HG03066 (cell line): ENCODE results near the gene PPRC1.

Experiments used
- ATAC-seq: cut with Tn5 transposase; IDR thresholded peaks from one replicate; pipeline ENCODE4 v1.9.1; 2021; ENCODE audit warnings: low read depth; ENCODE audit not compliant: unreplicated experiment

Gene PPRC1

GRCh38 chr10:102116656-102117055, 16.2 kb upstream of the PPRC1 start:
- ATAC-seq: no peak

GRCh38 chr10:102117391-102118159, 15.3 kb upstream of the PPRC1 start:
- no peak for ATAC-seq

DNA sequence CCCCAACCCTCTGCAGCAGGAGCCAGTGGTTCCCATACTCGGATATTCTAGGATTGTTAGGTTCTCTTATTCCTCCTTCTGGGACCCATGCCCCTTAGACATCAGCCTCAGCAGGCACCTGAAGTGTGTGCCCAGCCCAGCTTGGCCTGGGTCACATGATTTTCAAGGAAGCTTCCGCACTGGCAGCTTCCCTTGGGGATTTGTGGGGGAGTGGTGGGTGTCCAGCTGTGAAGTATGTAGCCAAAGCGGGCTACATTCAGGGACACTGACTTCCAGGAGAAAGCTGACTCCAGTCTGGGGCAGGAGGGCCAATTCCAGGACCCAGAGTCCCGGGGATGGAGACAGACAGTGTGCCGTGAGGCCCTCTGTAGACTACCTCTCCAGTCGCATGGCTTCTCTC, 14.0 kb upstream of the PPRC1 start:
- no peak for ATAC-seq

GRCh38 chr10:102119417-102120141, 13.3 kb upstream of the PPRC1 start:
- no peak for ATAC-seq

- ATAC-seq: peak; percentile 48
These were observed 12.5 kb upstream of the PPRC1 start, which contains the start of gene LDB1 for GRCh38 chr10:102120142-102120990. Gene LDB1, minus strand, starts transcription at chr10:102120368. Its CDS starts 258 bp downstream, at chr10:102120110.

GRCh38 chr10:102120991-102121738, 11.7 kb upstream of the PPRC1 start:
- ATAC-seq: no peak

GRCh38 chr10:102121739-102122372, 11.0 kb upstream of the PPRC1 start:
- no peak for ATAC-seq

GRCh38 chr10:102122450-102122849, 10.4 kb upstream of the PPRC1 start:
- no peak for ATAC-seq

DNA sequence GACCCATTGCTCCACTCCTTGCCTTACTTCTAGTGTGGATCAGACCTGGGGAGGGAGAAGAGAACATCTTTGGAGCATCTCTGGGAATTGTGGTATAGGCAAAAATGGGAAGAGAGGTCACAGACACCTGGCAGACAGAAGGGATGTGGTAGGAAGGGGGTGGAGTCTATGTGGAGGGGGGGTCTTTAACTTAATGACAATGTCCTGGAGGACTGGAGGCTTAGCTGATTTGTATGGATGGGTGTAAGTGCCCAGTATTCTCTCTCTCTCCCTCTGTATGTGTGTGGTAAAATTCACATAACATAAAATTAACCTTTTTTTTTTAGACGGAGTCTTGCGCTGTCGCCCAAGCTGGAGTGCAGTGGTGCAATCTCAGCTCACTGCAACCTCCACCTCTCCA, 9.6 kb upstream of the PPRC1 start:
- ATAC-seq: no peak

GRCh38 chr10:102131286-102132170, 1.3 kb upstream of the PPRC1 start:
- ATAC-seq: no peak

DNA sequence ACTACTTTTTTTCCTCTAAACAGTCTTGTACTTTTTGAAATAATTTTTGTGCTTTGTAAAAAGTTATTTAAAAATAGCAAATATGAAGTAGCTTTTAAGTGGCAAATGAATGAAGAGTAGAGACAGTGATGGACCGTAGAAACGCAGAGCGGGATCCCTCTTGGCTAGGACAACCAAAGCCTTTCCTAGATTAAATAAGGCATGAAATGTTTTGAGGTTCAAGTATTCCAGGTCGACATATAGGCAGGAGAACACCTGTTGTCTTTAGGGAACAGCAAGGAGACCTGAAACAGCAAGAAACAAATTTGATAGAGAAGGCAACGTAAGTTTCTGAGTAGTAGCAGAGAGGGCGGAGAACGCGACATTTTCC, 662 bp upstream of the PPRC1 start:
- ATAC-seq: no peak

- no peak for ATAC-seq
These were observed 744 bp downstream of the PPRC1 start for GRCh38 chr10:102133373-102134195.

DNA sequence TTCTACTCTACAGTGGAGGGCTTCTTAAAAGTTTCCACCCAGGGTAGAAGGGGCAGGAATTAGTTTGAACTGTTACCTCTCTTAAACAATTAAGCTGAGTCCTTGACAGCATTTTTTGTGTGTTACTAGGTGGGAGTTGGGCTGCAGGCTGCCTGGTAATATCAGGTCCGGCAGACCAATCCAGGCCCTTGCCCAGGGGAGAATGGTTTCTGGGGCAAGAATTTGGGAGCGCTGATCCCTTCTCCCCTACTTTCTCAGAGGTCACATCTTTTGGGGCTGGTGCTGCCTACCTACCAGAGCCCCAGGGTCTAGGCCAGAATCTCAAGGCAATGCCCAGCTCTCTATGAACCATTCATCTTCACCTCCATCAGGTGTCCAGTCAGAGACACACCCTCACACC, 1.6 kb downstream of the PPRC1 start:
- no peak for ATAC-seq

- ATAC-seq: no peak
These were observed 3.2 kb downstream of the PPRC1 start for GRCh38 chr10:102135956-102136526.

- no peak for ATAC-seq
These were observed 6.7 kb downstream of the PPRC1 start for GRCh38 chr10:102139281-102140110.

DNA sequence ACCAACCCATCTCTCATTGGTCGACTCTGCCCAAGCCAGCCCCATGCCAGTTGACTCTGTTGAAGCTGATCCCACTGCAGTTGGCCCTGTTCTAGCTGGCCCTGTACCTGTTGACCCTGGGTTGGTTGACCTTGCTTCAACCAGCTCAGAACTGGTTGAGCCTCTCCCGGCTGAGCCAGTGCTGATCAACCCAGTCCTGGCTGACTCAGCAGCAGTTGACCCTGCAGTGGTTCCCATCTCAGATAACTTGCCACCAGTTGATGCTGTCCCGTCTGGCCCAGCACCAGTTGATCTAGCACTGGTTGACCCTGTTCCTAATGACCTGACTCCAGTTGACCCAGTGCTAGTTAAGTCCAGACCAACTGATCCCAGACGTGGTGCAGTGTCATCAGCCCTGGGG, 7.4 kb downstream of the PPRC1 start:
- no peak for ATAC-seq
